OCI-LY7 (cell line): ENCODE results near the gene TBC1D30.

Experiments used
- EZH2phosphoT487 ChIP-seq: fragments of 200-600 bp; sonication (generic); IDR thresholded peaks from 2 replicates; pipeline ENCODE4 v1.6.1; 2018; ENCODE audit warnings: low read depth, borderline replicate concordance, mild to moderate bottlenecking, mixed run types, antibody characterized with exemption, low read length, moderate library complexity, mixed read lengths
- TF ChIP-seq, protein P1 (sequence below): fragments of 200-600 bp; sonication (generic); conservative IDR thresholded peaks from 2 replicates; pipeline ENCODE4 v1.5.1; 2014; ENCODE audit warnings: mild to moderate bottlenecking, antibody characterized with exemption, low read length, moderate library complexity, mixed read lengths

DNA sequence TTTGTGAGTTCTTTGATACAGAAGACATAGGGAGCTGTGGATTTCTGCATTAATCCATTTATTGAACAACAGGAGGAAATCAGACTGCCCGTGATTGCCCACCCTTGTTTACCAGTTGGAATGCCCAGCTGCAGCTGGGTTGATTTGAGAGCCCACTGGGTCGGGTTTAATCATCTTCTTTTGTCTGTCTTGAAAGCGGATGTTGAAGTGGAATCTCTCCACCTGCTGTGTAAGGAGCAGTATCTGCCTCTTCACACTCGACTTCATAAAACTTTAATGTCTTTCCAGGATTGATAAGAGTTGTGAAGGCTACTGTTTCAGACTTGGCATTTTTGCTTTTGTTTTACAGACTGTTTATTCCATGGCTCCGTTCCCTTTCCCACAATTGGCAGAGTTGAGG, 39.9 kb downstream of the TBC1D30 start:
- TF ChIP-seq EZH2phosphoT487 = no peak
- TF ChIP-seq, protein P1, sequence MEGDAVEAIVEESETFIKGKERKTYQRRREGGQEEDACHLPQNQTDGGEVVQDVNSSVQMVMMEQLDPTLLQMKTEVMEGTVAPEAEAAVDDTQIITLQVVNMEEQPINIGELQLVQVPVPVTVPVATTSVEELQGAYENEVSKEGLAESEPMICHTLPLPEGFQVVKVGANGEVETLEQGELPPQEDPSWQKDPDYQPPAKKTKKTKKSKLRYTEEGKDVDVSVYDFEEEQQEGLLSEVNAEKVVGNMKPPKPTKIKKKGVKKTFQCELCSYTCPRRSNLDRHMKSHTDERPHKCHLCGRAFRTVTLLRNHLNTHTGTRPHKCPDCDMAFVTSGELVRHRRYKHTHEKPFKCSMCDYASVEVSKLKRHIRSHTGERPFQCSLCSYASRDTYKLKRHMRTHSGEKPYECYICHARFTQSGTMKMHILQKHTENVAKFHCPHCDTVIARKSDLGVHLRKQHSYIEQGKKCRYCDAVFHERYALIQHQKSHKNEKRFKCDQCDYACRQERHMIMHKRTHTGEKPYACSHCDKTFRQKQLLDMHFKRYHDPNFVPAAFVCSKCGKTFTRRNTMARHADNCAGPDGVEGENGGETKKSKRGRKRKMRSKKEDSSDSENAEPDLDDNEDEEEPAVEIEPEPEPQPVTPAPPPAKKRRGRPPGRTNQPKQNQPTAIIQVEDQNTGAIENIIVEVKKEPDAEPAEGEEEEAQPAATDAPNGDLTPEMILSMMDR = no peak
